PC-9 (cell line): Measurements from ENCODE around the gene ZFPM1. TPM values are rescaled to one million over a fixed set of nuclear protein-coding genes. Genes with fewer than 3 reads are reported as not detected.

Experiments used
- BruUV-seq: library from RNA; stranded (reverse); fragments of 400-500 nt; replicated peaks from 2 replicates; lab custom pipeline; 2021; lab: Mats Ljungman, UMichigan
- CTCF ChIA-PET: fragments of 300-600 bp; sonication (Branson Sonifier 250); formaldehyde crosslinking; loops from one replicate; lab custom pipeline; 2022; ENCODE audit warnings: antibody characterized with exemption; lab: Charles Lee
- POLR2A ChIA-PET: fragments of 300-600 bp; sonication (Branson Sonifier 250); formaldehyde crosslinking; loops from one replicate; lab custom pipeline; 2022; ENCODE audit warnings: antibody characterized with exemption; ENCODE audit not compliant: unreplicated experiment; lab: Charles Lee
- DNase-seq, 2 experiments: peaks; one replicate each; pipeline versions ENCODE4 v3.0.0 to v3.0.0-alpha.2; 2015 to 2022; ENCODE audit warnings: mixed read lengths in 1 of 2
- H2AFZ ChIP-seq: fragments of 200-600 bp; sonication (generic); 2 replicates; pipeline ENCODE4 v1.8.1; 2017; ENCODE audit warnings: antibody characterized with exemption
- H3F3A ChIP-seq: fragments of 200-600 bp; sonication (generic); 2 replicates; pipeline ENCODE4 v1.8.1; 2017; ENCODE audit warnings: antibody characterized with exemption, mild to moderate bottlenecking, low read depth; ENCODE audit not compliant: insufficient read depth
- H3K27ac ChIP-seq: fragments of 200-600 bp; sonication (generic); 2 replicates; pipeline ENCODE4 v1.6.1; 2016; ENCODE audit warnings: mixed run types
- H3K27me3 ChIP-seq: fragments of 200-600 bp; sonication (generic); 2 replicates; pipeline ENCODE4 v1.6.1; 2016; ENCODE audit warnings: low read depth, mixed run types; ENCODE audit not compliant: insufficient read depth
- H3K36me3 ChIP-seq: fragments of 200-600 bp; sonication (generic); 2 replicates; pipeline ENCODE4 v1.6.1; 2016; ENCODE audit warnings: low read depth, mixed run types
- H3K4me1 ChIP-seq: fragments of 200-600 bp; sonication (generic); replicated peaks from 2 replicates; pipeline ENCODE4 v1.6.1; 2016; ENCODE audit warnings: mixed run types; ENCODE audit not compliant: insufficient read depth
- H3K4me2 ChIP-seq: fragments of 200-600 bp; sonication (generic); 2 replicates; pipeline ENCODE4 v1.6.1; 2017; ENCODE audit warnings: mixed run types
- H3K4me3 ChIP-seq: fragments of 200-600 bp; sonication (generic); 2 replicates; pipeline ENCODE4 v1.6.1; 2016; ENCODE audit warnings: mixed run types
- H3K79me2 ChIP-seq: fragments of 200-600 bp; sonication (generic); 2 replicates; pipeline ENCODE4 v1.6.1; 2017; ENCODE audit warnings: low read depth, mixed run types
- H3K9me2 ChIP-seq: fragments of 200-600 bp; sonication (generic); 2 replicates; pipeline ENCODE4 v1.8.1; 2017; ENCODE audit warnings: mild to moderate bottlenecking; ENCODE audit not compliant: insufficient read depth
- H3K9me3 ChIP-seq: fragments of 200-600 bp; sonication (generic); 2 replicates; pipeline ENCODE4 v1.8.1; 2016; ENCODE audit warnings: low read depth; ENCODE audit not compliant: insufficient read depth
- H4K20me1 ChIP-seq: fragments of 200-600 bp; sonication (generic); 2 replicates; pipeline ENCODE4 v1.8.1; 2017; ENCODE audit not compliant: insufficient read depth
- EZH2 ChIP-seq: fragments of 200-600 bp; sonication (generic); IDR thresholded peaks from 2 replicates; pipeline ENCODE4 v1.8.0; 2017; ENCODE audit warnings: antibody characterized with exemption, low read depth
- intact Hi-C: fragments of 100-400 bp; cut with micrococcal nuclease; formaldehyde crosslinking; loops from one replicate; pipeline ENCODE4 v1.10.0; 2022; ENCODE audit not compliant: unreplicated experiment
- total RNA-seq: library from RNA; stranded (reverse); gene quantifications from 2 replicates; pipeline ENCODE4 v1.2.3, GENCODE V29; 2021
- TF ChIP-seq, protein P1 (sequence below): fragments of 200-600 bp; sonication (generic); conservative IDR thresholded peaks from 2 replicates; pipeline ENCODE4 v1.6.1; 2017; ENCODE audit warnings: mixed run types, antibody characterized with exemption, mild to moderate bottlenecking, moderate library complexity

Gene ZFPM1
- total RNA-seq, 1 experiment from 2014 or later = 19.7 TPM

DNA sequence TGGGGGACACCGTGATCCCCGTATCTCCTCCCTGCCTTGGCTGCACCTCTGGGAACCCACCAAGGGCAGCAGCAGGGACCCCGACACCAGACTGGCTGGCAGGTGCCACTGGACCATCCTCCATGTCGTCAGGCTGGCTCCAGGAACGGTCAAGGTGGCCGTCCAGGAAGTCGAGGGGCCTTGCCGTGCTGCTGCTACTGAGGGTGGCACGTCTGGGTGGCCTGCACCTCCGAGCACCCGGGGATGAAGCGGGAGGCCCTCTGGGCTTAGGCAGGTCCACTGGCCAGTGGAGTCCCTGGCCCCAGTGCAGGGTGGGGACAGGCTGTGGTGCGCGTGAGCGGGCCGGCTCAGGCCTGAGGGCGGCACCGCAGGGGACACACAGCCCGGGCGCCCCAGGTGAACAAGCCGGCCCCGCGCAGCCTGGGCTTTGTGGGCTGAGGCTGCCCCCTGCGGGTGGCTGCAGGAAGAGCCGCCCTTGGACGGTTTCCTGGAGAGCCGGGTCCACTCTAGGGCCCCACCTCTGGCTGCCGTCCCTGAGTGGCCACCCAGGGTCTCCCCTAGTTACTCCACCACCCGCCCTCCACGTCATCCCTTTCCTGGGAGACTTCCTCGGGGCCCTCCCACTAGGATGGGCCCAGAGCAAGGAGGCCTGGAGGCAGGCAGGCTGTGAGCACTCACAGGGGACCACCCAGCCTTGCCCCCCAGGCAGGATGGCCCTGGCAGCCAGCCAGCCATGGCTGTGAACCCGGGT is 74.3 kb downstream of the ZFPM1 start:
- Histone ChIP-seq H3K4me2 (no peak overlapping the region), H3K27ac (no peak overlapping the region), H3K9me3 (no peaks in the 10 kb centered on the region), H3K27me3 (no peaks in the 10 kb centered on the region), H3K4me3 (no peak overlapping the region), H3K4me1 (no peaks in the 10 kb centered on the region), H4K20me1 (no peaks in the 10 kb centered on the region), H2AFZ (no peak overlapping the region), H3F3A (no peaks in the 10 kb centered on the region), H3K36me3 (no peaks in the 10 kb centered on the region), H3K79me2 (no peaks in the 10 kb centered on the region), H3K9me2 (no peaks in the 10 kb centered on the region)
- intact Hi-C loops = loop anchor here (2.0 kb wide), 1 partner anchor 85 kb away; no protein-coding TSS in a partner anchor
- BruUV-seq = no TSS peak
- DNase-seq = peak in 1 of 2 experiments; percentile 67
- ChIA-PET CTCF (no interaction called here), POLR2A (no interaction called here)
- TF ChIP-seq, protein P1, sequence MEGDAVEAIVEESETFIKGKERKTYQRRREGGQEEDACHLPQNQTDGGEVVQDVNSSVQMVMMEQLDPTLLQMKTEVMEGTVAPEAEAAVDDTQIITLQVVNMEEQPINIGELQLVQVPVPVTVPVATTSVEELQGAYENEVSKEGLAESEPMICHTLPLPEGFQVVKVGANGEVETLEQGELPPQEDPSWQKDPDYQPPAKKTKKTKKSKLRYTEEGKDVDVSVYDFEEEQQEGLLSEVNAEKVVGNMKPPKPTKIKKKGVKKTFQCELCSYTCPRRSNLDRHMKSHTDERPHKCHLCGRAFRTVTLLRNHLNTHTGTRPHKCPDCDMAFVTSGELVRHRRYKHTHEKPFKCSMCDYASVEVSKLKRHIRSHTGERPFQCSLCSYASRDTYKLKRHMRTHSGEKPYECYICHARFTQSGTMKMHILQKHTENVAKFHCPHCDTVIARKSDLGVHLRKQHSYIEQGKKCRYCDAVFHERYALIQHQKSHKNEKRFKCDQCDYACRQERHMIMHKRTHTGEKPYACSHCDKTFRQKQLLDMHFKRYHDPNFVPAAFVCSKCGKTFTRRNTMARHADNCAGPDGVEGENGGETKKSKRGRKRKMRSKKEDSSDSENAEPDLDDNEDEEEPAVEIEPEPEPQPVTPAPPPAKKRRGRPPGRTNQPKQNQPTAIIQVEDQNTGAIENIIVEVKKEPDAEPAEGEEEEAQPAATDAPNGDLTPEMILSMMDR = peak; percentile 86
- no peak for TF ChIP-seq EZH2

DNA sequence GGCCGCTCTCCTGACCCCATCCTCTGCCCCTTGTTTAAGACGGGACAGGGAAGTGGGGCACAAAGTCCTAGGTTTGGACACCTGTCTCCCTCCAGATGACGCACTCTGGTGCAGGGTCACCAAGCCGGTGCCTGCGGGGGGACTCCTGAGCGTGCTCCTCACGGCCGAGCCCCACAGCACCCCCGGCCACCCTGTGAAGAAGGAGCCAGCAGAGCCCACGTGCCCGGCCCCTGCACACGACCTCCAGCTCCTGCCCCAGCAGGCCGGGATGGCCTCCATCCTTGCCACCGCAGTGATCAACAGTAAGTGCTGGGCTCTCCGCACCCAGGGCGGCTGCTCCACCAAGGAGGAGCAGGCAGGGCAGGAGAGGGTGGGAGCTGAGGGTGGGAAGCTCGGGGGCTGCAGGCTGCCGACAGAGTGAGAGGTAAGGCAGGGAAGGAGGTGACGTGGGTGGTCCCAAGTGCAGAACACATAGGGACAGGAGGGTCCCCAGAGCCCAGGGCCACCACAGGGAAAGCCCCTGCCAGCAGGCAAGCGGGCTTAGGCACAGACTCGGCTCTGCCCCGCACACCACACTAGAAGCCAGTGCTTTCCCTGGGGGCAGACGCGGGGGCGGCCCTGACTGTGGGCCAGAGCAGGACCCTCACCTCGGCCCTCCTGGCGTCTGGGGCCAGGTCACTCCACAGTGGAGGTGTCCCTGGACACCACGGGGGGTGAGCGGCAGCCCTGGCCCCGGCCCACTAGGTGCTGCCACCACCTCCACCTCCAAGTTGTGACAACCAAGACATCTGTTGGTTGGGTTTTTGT is 75.1 kb downstream of the ZFPM1 start:
- no peaks in the 10 kb centered on the region for H3K27me3 ChIP-seq
- no peak overlapping the region for H2AFZ ChIP-seq
- DNase-seq = no peak
- H3K9me2 ChIP-seq = no peaks in the 10 kb centered on the region
- CTCF ChIA-PET = no interaction called here
- H4K20me1 ChIP-seq = no peaks in the 10 kb centered on the region
- no peaks in the 10 kb centered on the region for H3K36me3 ChIP-seq
- H3K79me2 ChIP-seq = no peaks in the 10 kb centered on the region
- no peak for TF ChIP-seq EZH2
- TF ChIP-seq, protein P1 = no peak
- intact Hi-C loops = loop anchor here (2.0 kb wide), 1 partner anchor 85 kb away; no protein-coding TSS in a partner anchor
- no peaks in the 10 kb centered on the region for H3K4me1 ChIP-seq
- no peaks in the 10 kb centered on the region for H3F3A ChIP-seq
- H3K27ac ChIP-seq = no peak overlapping the region
- no peaks in the 10 kb centered on the region for H3K9me3 ChIP-seq
- POLR2A ChIA-PET = no interaction called here
- H3K4me3 ChIP-seq = no peak overlapping the region
- no TSS peak for BruUV-seq
- H3K4me2 ChIP-seq = no peak overlapping the region

DNA sequence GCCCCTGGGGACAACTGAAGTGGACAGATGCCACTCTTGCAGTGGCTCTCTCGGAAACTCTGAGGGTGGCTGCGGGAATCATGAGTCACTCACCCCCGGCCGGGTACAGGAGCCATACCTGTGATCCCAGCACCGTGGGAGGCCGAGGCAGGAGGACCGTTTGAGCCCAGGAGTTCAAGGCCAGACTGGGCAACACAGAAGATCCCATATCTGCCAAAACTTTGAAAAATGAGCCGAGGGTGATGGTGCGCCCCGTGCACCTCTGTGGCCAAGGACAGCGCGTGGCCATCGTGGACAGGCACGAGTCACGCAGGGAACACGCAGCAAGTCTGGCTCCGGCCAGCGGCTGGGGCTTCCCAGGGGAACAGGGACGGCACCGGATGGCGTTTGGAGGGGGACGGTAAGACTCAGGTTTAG is 75.8 kb downstream of the ZFPM1 start:
- no peaks in the 10 kb centered on the region for H3K36me3 ChIP-seq
- H3F3A ChIP-seq = no peaks in the 10 kb centered on the region
- H2AFZ ChIP-seq = no peak overlapping the region
- CTCF ChIA-PET = no interaction called here
- H3K4me2 ChIP-seq = no peak overlapping the region
- no peaks in the 10 kb centered on the region for H4K20me1 ChIP-seq
- no peaks in the 10 kb centered on the region for H3K27me3 ChIP-seq
- DNase-seq = no peak
- intact Hi-C loops = no loop called here
- no TSS peak for BruUV-seq
- TF ChIP-seq, protein P1 = no peak
- no peak for TF ChIP-seq EZH2
- no peaks in the 10 kb centered on the region for H3K79me2 ChIP-seq
- H3K4me1 ChIP-seq = no peaks in the 10 kb centered on the region
- H3K4me3 ChIP-seq = no peak overlapping the region
- no peaks in the 10 kb centered on the region for H3K9me2 ChIP-seq
- H3K9me3 ChIP-seq = no peaks in the 10 kb centered on the region
- POLR2A ChIA-PET = no interaction called here
- H3K27ac ChIP-seq = no peak overlapping the region
